Measurements from ENCODE around the gene FAM199X. TPM values are rescaled to one million over a fixed set of nuclear protein-coding genes. Genes with fewer than 3 reads are reported as not detected.

The FAM199X gene
- 16.0 TPM for total RNA-seq
- long read RNA-seq, full-length matches to known transcripts, result 23 of 31 reads
- long read RNA-seq, partial matches to known transcripts, result 2 of 31 reads
- long read RNA-seq, other reads (novel, unspliced or antisense), result 6 of 31 reads

DNA sequence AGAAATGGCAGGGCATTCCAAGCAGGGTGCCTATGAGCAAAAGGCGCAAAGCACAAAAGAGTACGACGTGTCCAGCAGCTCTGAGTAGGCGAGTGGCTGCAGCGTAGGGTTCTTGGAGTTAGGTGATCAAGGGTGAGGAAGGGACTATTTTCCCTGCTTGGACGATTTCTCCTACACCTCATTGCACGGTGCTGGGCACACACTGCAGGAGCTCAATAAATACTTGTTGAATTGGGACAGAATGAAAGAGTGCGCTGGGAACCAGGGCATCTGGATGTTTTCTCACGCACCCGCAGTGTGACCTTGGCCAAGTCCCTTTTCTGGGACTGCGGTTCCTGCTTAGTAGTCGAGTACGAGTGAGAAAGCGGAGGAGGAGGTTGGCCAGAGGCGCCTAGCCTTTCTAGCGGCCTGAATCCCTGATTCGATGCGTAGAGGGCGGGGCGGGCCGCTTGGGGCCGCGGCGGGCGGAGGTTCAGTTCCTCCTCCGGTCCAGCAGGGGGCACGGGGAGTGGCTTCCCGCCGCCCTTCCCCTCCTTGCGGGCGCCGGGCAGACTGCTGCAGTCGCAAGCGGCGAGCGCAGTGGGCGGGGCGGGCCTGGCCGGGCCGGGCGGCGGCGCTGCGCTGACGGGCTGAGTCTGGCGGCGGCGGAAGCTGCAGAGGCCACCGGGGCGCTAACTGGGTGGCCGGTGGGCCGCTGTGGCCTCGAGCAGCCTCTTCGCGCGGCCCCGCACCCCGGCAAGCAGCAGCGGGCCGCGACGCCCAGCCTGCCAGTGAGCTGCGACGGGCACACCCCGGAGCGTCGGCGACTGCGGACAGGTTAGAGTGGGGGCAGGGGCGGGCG, at the start of gene FAM199X:
FAM199X (plus strand) TSS at position 560 of the 841 bp plus-strand sequence. CDS start 333 bp downstream, outside the sequence.
- DNase-seq, result peak; percentile 94
- no peaks in the 10 kb centered on the region for H3K27me3 ChIP-seq
- peak within 1 kb of the TSS; percentile 80 for H3K27ac ChIP-seq
- no peaks in the 10 kb centered on the region for H3K9me3 ChIP-seq
- H3K4me3 ChIP-seq, result peak within 1 kb of the TSS; percentile 67
- TF ChIP-seq, protein P1, sequence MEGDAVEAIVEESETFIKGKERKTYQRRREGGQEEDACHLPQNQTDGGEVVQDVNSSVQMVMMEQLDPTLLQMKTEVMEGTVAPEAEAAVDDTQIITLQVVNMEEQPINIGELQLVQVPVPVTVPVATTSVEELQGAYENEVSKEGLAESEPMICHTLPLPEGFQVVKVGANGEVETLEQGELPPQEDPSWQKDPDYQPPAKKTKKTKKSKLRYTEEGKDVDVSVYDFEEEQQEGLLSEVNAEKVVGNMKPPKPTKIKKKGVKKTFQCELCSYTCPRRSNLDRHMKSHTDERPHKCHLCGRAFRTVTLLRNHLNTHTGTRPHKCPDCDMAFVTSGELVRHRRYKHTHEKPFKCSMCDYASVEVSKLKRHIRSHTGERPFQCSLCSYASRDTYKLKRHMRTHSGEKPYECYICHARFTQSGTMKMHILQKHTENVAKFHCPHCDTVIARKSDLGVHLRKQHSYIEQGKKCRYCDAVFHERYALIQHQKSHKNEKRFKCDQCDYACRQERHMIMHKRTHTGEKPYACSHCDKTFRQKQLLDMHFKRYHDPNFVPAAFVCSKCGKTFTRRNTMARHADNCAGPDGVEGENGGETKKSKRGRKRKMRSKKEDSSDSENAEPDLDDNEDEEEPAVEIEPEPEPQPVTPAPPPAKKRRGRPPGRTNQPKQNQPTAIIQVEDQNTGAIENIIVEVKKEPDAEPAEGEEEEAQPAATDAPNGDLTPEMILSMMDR (IDR thresholded peaks at IDR 0.05), result peak; percentile 73
- intact Hi-C loops (cut with DNase I), result no loop called here
- peak; percentile 100 for ATAC-seq
- no peaks in the 10 kb centered on the region for H3K4me1 ChIP-seq
- H3K36me3 ChIP-seq, result no peaks in the 10 kb centered on the region

DNA sequence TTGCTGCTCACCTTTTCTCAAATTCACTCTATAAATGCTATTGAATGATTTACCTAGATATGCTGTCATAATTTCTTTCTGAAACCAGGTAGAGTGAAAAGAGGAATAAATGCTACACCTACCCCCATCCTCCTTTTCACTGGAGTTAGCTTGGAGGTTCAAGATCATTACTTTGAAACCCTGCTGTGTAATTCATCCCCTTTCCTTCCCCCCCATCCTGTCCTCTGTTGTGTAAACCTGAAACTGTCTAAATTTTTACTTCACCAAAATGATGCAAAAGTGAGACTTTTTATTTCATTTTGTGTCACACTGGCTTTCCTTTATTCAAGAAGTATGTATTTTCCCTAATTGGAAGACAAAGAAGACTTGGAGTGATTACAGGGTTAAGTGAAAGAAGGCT, 48.5 kb upstream of the FAM199X start:
- Histone ChIP-seq H3K27me3 (no peaks in the 10 kb centered on the region), H3K27ac (no peak overlapping the region), H3K36me3 (no peaks in the 10 kb centered on the region), H3K4me1 (no peaks in the 10 kb centered on the region), H3K9me3 (no peaks in the 10 kb centered on the region), H3K4me3 (no peak overlapping the region)
- no peak for ATAC-seq
- no peak for DNase-seq
- intact Hi-C loops (cut with DNase I), result no loop called here
- TF ChIP-seq, protein P1 (IDR thresholded peaks at IDR 0.05), result no peak

GRCh38 chrX:104118765-104119164, 47.5 kb upstream of the FAM199X start:
- ATAC-seq (no peak), DNase-seq (no peak)
- intact Hi-C loops (cut with DNase I), result no loop called here
- H3K9me3 ChIP-seq, result no peaks in the 10 kb centered on the region
- no peak overlapping the region for H3K4me3 ChIP-seq
- no peak overlapping the region for H3K27ac ChIP-seq
- H3K36me3 ChIP-seq, result no peaks in the 10 kb centered on the region
- TF ChIP-seq, protein P1 (IDR thresholded peaks at IDR 0.05), result no peak
- no peaks in the 10 kb centered on the region for H3K27me3 ChIP-seq
- no peaks in the 10 kb centered on the region for H3K4me1 ChIP-seq

- Histone ChIP-seq H3K9me3 (no peaks in the 10 kb centered on the region), H3K4me1 (no peaks in the 10 kb centered on the region), H3K27me3 (no peaks in the 10 kb centered on the region), H3K4me3 (no peak overlapping the region), H3K36me3 (no peaks in the 10 kb centered on the region), H3K27ac (no peak overlapping the region)
- intact Hi-C loops (cut with DNase I), result no loop called here
- ATAC-seq, result no peak
- no peak for DNase-seq
- TF ChIP-seq, protein P1 (IDR thresholded peaks at IDR 0.05), result no peak
These were observed 43.4 kb upstream of the FAM199X start for GRCh38 chrX:104122829-104123228.

- Histone ChIP-seq H3K4me1 (no peaks in the 10 kb centered on the region), H3K27me3 (no peaks in the 10 kb centered on the region), H3K4me3 (no peak overlapping the region), H3K27ac (no peak overlapping the region), H3K36me3 (no peaks in the 10 kb centered on the region), H3K9me3 (no peaks in the 10 kb centered on the region)
- intact Hi-C loops (cut with DNase I), result no loop called here
- DNase-seq (no peak), ATAC-seq (no peak)
- TF ChIP-seq, protein P1 (IDR thresholded peaks at IDR 0.05), result no peak
These were observed 39.4 kb upstream of the FAM199X start for GRCh38 chrX:104126856-104127255.

All from upper lobe of right lung (tissue), 1 donor.